CD4-positive, alpha-beta T cell treated with Interleukin-17A for 1 hour (primary cell): ENCODE measurements around the gene TMEM234.

Experiments
- DNase-seq: peaks from one replicate; pipeline ENCODE4 v3.0.0-alpha.2; 2020

The TMEM234 gene

DNA sequence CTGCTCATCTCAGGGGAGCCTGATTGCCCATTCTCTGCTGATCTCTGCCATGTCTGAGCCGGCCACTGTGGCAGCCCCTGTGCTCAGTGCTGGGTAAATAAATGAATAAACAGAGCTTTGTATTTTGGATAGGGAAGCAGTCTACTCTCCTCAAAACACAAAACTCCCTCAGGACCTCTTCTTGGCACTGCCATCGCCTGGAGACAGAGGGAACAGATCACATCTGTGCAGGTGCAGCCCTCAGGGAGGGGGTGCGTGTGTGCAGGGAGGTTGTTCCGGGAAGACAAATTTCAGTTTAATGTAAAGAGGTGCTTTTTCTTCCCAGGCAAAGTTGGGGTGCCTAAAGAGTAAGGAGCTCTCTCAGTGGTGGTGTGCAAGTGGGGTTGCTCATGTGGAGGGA is 17.2 kb upstream of the TMEM234 start:
- no peak for DNase-seq

DNA sequence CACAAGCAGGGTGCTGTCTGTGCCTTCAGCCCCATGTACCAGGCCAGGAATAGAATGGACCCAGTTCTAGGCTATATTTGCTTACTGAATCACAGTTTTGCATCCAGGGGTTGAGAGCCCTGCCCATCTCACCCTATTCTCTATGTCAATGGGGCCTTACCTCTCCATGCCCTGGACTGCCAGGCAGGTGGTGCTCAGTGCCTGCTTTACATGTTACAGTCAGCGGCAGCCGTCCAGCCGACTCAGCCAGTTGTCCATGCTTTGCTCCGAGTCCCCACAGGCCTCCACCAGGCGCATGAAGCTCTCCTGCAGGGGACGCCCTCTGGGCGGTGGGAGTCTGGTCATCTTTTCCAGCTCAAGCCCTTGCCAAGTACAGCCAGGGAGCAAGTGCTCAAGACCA is 12.6 kb upstream of the TMEM234 start:
- DNase-seq = no peak

DNA sequence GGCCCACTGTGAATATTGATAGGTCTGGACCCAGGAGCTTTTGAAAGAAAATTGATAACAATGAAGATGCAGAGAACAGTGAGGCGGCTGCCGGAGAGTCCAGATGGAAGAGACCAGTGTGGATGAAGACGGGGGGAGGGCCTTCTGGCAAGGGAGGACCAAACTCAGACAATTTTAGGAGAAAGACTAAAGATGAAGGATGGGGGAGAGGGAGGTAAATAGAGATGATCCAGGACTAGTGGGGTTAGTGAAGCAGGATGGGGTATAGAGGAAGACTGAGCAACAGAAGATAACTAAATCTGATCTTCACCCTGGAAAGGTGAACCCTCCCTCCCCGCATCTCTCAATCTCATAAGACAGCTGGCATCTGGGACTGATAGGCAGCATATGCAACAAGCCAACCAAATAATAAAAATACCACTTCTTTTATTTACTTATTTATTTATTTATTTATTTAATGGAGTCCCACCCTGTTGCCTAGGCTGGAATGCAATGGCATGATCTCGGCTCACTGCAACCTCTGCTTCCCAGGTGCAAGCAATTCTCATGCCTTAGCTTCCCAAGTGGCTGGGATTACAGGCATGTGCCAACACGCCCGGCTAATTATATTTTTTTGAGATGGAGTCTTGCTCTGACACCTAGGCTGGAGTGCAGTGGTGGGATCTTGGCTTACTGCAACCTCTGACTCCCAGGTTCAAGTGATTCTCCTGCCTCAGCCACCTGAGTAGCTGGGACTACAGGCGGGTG is 10.6 kb upstream of the TMEM234 start:
- DNase-seq = no peak

DNA sequence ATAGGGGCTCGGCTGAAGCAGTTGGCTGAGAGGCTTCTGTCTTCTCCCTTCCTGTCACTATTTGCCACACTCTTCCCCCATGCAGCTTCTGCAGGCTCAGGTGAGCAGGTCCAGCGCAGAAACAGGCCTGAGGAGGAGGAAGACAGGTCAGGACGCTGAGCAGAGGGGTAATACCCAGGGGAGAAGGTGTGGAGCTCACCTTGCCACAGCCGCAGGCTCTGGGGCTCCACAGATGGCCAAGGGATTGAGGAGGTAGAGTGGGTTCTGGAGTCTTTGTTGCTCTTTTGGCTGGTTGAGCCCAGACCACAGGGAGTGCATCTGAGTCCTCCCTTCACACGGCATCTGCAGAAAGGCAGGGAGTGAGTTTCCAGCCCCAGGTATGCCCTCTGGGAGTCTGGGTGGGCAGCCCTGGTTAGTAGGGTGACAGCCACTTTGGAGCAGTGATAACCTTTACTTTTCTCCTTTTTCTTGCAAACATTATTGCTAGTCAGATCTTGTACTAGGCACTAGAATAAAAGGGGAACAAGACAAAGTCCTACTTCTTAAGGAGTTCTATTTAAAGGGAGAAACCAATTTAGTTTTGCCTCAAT is 9.8 kb upstream of the TMEM234 start:
- DNase-seq = no peak

DNA sequence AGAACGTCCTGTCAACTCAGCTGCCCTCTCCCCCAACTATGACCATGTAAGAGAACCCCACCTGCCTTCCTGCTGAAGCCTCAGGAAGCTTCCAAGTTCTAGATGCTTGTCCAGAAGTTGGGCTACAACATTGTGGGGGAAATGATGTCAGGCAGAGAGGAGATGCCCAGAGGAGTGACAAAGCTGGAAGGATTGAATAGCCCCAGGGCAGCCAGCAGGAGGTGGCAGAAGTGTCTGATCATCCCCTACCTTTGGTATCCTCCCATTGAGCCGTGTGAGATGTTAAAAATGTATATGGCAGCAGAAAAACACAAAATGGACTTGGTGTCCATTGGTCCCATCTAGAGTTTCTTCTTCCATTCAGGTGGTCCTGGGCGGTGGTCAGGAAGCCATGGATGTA is 6.6 kb upstream of the TMEM234 start:
- DNase-seq = no peak

DNA sequence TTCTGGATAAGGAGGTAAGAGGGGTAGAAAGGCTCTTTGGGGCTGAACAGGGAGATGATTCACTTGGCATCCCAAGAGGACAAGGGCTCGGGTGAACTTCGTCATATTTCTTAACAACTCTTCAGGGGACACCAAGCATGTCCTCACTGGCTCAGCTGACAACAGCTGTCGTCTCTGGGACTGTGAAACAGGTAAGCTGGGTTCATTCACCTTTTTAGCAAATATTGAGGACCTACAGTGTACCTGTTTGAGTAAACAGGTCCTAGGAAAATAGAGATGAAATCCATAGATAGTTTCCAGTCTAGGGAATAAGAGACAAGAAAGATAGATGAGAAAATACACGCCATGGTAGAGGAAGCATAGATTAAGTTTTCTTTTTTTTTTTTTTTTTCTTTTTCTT is 2.1 kb upstream of the TMEM234 start:
- no peak for DNase-seq

DNA sequence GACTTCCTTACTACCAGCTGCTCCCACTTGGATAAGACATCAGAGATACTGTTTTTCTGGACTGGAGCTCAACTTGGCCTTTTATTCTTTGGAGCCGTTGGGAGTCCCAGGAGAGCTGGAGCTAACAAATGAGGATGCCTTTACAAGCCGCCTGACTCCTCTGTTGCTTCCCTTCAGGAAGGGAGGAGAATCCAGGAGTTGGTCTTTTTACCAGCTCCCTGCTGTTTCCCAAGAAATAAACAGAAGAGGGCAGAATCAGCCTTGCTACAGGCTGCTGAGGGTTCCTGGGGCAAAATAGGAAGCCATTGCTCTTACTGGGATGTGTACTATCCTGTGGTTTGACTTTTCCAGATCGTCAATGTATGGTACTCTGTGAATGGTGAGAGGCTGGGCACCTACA is 1.5 kb upstream of the TMEM234 start:
- DNase-seq = no peak

DNA sequence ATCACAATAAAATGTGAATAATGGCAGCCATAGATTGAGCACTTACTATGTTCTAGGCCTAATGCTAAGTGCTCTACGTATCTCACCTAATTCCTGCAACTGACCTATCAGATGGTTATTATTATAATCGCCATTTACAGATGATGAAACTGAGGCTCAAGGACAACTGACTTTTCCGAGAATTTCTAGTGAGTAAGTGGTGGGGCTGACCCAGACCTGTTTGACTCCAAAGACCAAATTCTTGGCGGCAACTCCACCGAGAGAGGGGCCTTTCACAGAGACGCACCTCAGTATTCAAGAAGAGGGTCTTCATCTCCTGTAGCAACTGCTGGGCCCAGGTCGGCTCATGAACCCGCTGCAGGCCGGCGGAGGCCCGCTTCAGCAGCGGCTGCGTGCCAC is 573 bp downstream of the TMEM234 start:
- no peak for DNase-seq

DNA sequence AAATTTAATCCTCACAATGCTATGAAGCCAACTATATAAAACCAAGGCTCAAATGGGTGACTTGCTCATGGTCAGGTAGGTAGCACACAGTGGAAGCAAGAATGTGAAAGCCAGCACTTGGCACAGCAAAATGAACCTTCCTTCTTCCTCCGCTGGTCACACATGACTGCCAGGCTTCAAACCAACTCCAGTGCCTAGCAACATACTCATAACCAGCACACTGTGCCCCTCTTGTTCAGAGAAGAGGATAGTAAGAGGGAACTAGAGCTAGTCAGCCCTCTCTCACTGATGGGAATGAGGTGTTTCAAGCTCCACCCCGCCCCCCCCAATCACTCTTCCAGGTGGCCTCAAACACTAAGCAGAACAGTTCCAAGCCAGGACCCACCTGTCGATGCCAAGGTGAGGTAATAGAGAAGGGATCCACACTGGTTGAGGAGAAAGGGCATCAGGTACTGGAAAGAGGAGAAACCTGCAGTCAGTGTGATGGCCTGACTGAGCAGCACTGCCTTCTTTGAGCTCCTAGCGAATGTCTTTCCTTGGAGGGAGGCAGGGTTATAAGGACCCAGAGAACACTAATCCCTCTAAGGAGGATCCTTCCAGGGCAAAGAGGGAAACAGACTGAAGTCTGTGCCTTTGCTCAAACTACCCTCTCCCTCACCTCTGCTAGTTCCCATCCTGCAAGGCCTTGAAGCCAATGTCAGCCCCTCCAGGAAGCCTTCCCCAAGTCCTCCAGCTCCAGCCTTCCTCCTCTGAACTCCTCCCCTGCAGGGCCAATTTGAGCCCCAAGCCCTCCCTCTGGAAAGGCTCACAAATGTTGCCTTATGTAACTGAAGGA is 1.2 kb downstream of the TMEM234 start:
- no peak for DNase-seq

DNA sequence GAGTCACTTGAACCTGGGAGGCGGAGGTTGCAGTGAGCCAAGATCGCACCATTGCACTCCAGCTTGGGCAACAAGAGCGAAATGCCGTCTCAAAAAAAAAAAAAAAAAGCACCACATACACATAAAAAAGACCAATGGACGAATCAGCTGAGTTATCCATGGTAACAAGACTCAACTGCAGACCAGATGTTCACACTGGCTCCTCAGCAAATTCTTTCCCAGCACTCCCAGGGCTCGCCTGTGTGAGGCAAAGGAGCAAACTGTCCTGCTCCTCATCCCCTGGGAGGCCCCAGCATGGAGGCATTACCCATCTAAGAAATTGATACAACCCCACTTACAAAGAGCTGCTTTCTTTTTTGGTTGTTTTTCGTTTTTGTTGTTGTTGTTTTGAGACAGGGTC is 3.1 kb downstream of the TMEM234 start:
- DNase-seq = no peak

DNA sequence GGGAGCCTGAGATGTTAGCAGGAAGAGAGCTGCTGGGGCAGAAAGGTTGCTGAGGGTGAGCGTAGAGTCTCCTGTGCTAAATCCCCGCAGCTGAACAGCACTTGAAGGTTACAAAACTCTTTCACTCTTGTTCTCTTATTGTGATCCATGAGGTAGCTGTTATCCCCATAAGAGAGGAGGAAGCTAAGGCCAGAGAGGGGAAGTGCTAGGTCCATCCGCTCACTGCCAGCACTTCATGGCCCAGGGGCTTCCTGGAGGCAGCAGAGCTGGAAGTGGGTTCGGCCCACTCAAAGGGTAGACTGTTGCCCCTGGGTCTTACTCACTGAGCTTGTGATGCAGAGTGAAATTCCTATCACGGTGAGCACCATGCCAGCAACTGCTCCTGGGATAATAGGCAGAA is 5.6 kb downstream of the TMEM234 start:
- DNase-seq = no peak

DNA sequence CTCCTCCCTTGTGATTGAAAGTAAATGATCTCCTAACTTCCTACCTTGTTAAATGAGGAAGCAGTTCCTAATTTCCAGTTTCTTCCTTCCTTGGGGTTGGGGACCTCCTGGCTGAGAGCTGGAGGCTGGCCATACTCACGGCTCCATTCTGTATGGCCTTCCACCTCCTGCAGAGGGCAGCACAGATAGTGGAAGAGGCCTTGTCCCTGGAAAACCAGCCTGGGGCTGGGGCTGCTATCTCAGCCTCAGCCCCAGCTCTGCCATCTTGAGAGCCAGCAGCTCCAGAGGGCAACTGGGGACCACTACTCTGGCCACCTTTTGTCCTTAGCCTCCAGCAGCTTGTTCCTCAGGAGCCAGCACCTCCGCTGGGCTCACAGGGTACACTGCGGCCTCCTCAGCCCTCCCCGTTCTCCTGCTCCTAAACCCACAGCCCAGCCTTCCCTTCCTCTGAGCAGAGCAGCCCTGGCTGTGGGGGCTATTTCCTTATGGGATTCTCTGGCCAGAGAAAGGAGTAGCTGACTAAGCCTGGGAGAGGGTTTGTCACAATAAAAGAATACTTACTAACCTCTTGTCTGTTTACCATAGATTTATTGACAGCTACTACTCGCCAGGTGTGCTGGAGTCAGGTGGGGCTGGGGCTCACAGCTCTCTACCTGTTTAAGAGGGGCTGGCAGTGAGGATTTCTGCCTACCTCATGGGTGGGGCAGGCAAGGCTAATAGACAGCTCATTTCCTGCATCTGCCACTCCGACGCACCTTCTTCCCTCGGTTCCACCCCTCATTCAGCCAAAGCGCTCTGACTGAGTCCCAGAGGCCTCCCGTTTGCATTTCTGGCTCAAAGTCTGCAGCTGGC is 6.3 kb downstream of the TMEM234 start:
- DNase-seq = peak; percentile 71

DNA sequence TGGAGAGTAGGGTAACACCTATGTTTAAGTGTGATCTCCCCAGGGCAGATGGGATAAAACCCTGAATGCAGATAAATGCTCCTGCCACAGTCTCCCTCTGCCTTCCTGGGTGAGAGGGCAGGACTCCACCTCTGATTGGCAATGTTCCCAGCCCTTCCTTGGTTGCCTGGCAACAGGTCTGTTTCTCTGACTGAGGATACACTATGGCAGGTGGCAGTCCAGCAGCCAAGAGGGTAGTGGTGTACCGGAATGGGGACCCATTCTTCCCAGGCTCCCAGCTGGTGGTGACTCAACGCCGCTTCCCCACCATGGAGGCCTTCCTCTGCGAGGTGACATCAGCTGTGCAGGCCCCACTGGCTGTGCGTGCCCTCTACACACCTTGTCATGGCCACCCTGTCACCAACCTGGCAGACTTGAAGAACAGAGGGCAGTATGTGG is 13.2 kb downstream of the TMEM234 start, which contains the start of gene DCDC2B:
Gene DCDC2B (plus strand): TSS at position 199 of the 438 bp plus-strand sequence. CDS start 5 bp downstream, at position 204.
- DNase-seq = no peak

DNA sequence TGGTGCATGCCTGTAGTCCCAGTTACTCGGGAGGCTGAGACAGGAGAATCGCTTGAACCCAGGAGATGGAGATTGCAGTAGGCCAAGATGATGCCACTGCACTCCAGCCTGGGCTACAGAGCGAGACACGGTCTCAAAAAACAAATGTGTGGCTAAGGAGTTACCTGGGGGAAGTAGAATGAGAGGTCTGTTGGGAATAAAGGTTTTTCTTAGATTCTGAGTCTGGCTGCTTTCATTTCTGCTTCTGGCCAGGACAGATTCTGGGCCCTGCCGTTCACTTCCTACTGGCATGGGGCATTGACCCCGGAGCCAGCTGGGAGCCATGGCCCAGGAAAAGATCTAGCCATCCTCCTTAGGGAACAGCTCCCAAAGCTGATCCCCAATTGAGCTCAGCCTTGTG is 13.7 kb downstream of the TMEM234 start:
- no peak for DNase-seq

DNA sequence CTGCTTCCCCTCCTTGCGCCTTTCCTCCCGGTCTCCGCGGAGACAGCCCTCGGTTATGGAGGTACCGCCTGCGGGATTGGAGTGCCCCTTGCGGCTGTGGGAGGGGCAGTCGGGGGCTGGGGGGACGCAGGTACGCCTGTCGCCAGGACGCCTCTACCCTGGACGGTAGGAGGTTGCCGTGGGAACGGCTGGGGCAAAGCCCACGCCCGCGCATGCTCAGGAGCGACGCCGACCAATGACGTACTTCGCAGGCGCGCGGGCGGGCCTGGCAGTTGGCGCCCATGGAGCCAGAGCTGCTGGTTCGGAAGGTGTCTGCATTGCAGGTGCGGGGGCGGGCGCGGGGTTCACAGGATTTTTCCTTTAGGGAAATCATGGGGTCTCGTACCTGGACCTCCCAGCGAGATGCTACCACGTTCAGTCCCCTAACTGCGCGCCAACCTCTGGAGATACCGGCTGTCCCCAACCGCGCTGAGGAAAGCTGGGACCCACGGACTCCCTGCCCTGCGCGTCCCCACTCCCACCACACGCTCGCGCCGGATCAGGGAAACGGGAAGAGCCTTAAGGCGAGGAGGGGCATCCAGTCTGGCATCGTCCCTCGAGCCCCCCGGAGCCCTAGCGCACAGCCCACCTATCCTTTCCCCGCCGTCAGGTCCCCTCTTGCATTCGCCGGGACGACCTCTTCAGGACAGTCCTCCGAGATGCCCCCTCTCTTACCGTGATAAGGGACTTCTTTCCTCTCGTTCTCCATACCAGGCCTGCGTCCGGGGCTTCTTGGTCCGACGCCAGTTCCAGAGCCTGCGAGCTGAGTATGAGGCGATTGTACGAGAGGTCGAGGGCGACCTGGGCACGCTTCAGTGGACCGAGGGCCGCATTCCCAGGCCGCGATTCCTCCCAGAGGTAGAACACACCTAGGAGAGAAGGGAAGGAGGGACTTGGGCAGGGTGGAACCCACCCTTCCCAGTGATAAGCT is 16.5 kb downstream of the TMEM234 start, which contains the start of gene IQCC:
Gene IQCC (plus strand): TSS at position 271 of the 970 bp plus-strand sequence. CDS start 11 bp downstream, at position 282.
- peak; percentile 90 for DNase-seq

DNA sequence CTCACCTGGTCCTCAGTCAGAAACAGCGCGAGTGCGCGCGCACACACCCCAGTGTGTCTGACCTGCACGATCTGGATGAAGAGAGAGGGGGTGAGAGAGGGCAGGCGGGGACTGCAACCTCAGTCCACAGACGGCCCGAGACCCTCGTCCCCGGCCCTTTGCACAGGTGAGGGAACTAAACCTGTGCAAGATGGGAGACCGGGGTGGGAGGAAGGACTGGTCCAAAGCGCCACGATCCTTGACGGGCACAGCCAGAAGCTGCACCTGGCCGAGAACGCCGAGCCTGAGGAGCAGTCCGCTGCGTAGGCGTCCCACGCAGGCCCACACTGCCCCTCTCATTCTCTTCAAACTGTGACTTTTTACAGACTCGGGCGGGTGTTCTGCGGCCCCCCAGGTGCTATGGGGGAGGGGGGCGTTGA is 17.2 kb downstream of the TMEM234 start:
- DNase-seq = no peak

DNA sequence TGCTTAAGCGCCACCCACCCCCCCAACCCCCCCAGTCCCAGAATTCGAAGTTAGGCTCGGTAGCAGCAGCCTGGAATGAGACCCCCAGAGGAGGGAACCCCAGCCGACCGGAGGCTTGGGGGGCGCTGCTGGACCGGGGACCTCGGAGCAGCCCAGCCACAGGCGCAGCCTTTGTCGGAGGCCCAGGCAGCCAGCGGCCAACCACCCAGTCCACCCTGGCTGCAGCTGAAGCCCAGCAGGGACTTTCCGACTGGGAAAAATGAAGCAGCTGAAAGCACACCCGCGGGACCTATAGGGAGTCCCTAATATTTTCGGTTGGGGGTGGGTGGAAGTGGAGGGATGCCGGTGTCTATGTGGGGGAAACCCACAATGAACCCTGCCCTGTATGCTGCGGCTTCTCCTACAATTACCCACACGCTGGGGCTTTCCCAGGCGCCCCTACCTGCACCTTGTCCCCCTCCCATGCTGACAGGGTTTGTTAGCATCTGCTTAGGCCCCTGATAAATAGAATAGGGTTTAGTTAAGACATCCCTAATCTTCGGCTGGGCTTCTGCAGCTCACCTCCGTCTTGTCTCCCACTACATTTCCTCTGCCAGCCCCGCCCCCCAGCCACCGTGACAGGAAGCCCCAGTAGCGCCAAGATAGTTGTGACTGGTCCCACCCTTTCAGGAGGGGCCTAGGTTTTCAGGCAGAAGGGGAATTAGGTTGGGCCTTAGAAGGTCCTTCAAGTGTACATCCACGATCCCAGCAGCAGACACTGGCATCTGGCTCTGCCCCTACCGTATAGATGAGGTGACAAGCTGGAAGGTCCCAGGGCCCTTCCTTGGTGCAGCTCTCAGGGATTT is 20.9 kb downstream of the TMEM234 start:
- peak; percentile 87 for DNase-seq

DNA sequence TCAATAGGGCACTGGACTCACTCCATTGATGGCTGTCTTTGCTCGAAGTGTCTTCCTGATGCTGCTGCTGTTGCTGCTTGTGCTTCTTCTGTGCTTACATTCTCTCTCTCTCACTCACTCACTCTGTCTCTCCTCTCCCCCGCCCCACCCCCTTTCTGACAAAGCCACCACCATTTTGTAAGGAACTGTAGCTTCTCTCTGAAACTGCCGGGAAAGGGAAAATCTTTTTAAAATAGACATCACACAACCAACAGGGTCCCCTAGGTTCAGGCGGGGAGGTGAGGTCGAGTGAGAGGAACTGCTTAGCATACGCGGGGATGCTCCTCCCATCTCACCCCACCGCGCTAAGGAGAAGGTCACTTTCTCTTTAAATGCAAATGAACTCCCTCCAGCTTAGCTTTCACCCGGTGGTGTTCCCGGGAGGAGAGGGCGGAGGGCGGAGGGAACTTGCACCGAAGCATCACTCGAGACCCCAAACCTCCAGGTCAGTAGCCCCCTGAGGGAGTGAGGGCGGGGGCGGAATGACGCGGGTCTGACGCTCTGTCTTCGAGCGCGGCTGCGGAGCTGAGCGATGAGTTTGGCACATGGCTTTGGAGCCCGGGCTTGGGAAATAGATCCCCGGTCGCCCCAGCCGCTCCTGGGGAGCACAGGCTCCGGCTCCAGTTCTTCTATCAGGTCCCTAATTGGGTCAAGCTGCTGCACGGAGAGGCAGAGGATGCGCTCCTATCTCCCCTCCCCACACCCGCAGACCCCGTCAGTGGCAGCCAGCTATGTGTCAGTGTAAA is 21.7 kb downstream of the TMEM234 start, which contains the start of gene CCDC28B:
Gene CCDC28B (plus strand): TSS at position 370 of the 785 bp plus-strand sequence. CDS start 1,341 bp downstream, outside the sequence.
- DNase-seq = peak; percentile 68

DNA sequence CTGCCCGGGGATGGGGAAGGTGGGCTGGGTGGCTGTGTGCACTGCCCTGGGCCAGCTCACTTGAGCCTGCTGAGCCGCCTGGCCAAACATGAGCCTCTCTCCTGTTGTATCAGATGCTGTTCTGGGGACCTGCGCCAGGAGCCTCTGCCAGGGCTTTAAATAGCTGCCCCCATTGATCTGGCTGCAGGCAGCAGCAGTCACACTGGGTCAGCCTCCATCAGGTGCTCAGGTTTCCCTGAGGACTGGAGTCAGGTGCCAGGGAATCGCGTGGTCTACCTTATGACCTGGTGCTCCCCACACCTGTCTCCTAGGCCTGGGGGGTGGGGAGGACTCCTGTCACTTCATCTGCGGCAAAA is 22.5 kb downstream of the TMEM234 start:
- DNase-seq = no peak
